Activated T-cell treated with anti-CD3 and anti-CD28 coated beads for 24 hours (primary cell): Measurements from ENCODE around the gene GTPBP3.
A peak's percentile ranks its signal among the peaks of the same experiment; 100 is the strongest.
"Not testable (repeated sequence)": the region's sequence is repeated elsewhere in the genome, so short reads cannot be mapped to it uniquely, and the experiment has no call there.

Source experiments
- DNase-seq: peaks from one replicate; pipeline ENCODE4 v3.0.0-alpha.2; 2020; ENCODE audit warnings: low read depth

GTPBP3 gene

GRCh38 chr19:17336872-17337674 is at the start of gene GTPBP3:
TSS of gene GTPBP3 (plus strand) at chr19:17337553. CDS start at chr19:17337612, 59 bp downstream.
- DNase-seq: peak; percentile 95

GRCh38 chr19:17289489-17289888 is 47.9 kb upstream of the GTPBP3 start:
- DNase-seq: peak; percentile 57

GRCh38 chr19:17292301-17293074 is 44.9 kb upstream of the GTPBP3 start:
- DNase-seq: peak; percentile 75

- no peak for DNase-seq
Observed at GRCh38 chr19:17293605-17294004, 43.7 kb upstream of the GTPBP3 start.

- no peak for DNase-seq
Observed at GRCh38 chr19:17294051-17294891, 43.1 kb upstream of the GTPBP3 start.

GRCh38 chr19:17295551-17295950 is 41.8 kb upstream of the GTPBP3 start:
- not testable (repeated sequence) for DNase-seq

GRCh38 chr19:17296273-17296672 is 41.1 kb upstream of the GTPBP3 start:
- no peak for DNase-seq

- no peak for DNase-seq
Observed at GRCh38 chr19:17296976-17297375, 40.4 kb upstream of the GTPBP3 start.

- DNase-seq: no peak
Observed at GRCh38 chr19:17300992-17301619, 36.2 kb upstream of the GTPBP3 start.

- no peak for DNase-seq
Observed at GRCh38 chr19:17302391-17303166, 34.8 kb upstream of the GTPBP3 start.

GRCh38 chr19:17303167-17303939 is 34.0 kb upstream of the GTPBP3 start, which contains the start of gene ABHD8:
TSS of gene ABHD8 (minus strand) at chr19:17303425. CDS start at chr19:17301616, 1,809 bp downstream.
- peak; percentile 87 for DNase-seq

GRCh38 chr19:17303940-17304267 is 33.4 kb upstream of the GTPBP3 start:
- no peak for DNase-seq

GRCh38 chr19:17304386-17305215 is 32.8 kb upstream of the GTPBP3 start:
- DNase-seq: no peak

- DNase-seq: no peak
Observed at GRCh38 chr19:17305216-17305516, 32.2 kb upstream of the GTPBP3 start.

- peak; percentile 91 for DNase-seq
Observed at GRCh38 chr19:17305517-17306284, 31.7 kb upstream of the GTPBP3 start, which contains the start of gene MRPL34. TSS of gene MRPL34 (plus strand) at chr19:17305872. CDS start at chr19:17305893, 21 bp downstream.

GRCh38 chr19:17306285-17306714 is 31.1 kb upstream of the GTPBP3 start:
- DNase-seq: no peak

GRCh38 chr19:17307876-17308377 is 29.4 kb upstream of the GTPBP3 start:
- no peak for DNase-seq
